HTERT RPE-1 (cell line): ENCODE measurements around the gene CFAP97D2.
"Not testable (repeated sequence)": the region's sequence is repeated elsewhere in the genome, so short reads cannot be mapped to it uniquely, and the experiment has no call there.

Source experiments
- in situ Hi-C: fragments of 300-500 bp; cut with MboI; formaldehyde crosslinking; loops from 4 replicates; pipeline ENCODE4 v1.14.3; 2020; ENCODE audit warnings: low sequenced_read_pairs

Gene CFAP97D2

GRCh38 chr13:114234266-114234644 lies 55.2 kb downstream of the CFAP97D2 start:
- in situ Hi-C loops: no loop called here

GRCh38 chr13:114234645-114235421 lies 55.8 kb downstream of the CFAP97D2 start, which contains the start of gene CDC16:
Gene CDC16 (plus strand): TSS chr13:114234897. CDS start chr13:114235085, 188 bp downstream.
- in situ Hi-C loops: no loop called here

- in situ Hi-C loops: no loop called here
These were observed 56.6 kb downstream of the CFAP97D2 start for GRCh38 chr13:114235697-114236096.

- in situ Hi-C loops: no loop called here
These were observed 57.2 kb downstream of the CFAP97D2 start for GRCh38 chr13:114236227-114236626.

GRCh38 chr13:114237415-114238112 lies 58.5 kb downstream of the CFAP97D2 start:
- in situ Hi-C loops: no loop called here

GRCh38 chr13:114241918-114242317 lies 62.9 kb downstream of the CFAP97D2 start:
- in situ Hi-C loops: no loop called here

GRCh38 chr13:114243971-114244370 lies 64.9 kb downstream of the CFAP97D2 start:
- in situ Hi-C loops: no loop called here

- in situ Hi-C loops: no loop called here
These were observed 65.6 kb downstream of the CFAP97D2 start for GRCh38 chr13:114244637-114245036.

GRCh38 chr13:114248011-114248410 lies 69.0 kb downstream of the CFAP97D2 start:
- in situ Hi-C loops: no loop called here

- in situ Hi-C loops: no loop called here
These were observed 70.0 kb downstream of the CFAP97D2 start for GRCh38 chr13:114249077-114249476.

GRCh38 chr13:114251639-114252440 lies 72.8 kb downstream of the CFAP97D2 start:
- in situ Hi-C loops: not testable (repeated sequence)

- in situ Hi-C loops: no loop called here
These were observed 77.5 kb downstream of the CFAP97D2 start for GRCh38 chr13:114256547-114256946.

GRCh38 chr13:114257014-114257413 lies 78.0 kb downstream of the CFAP97D2 start:
- in situ Hi-C loops: no loop called here

- in situ Hi-C loops: no loop called here
These were observed 79.5 kb downstream of the CFAP97D2 start for GRCh38 chr13:114258589-114258988.

- in situ Hi-C loops: no loop called here
These were observed 80.3 kb downstream of the CFAP97D2 start for GRCh38 chr13:114259374-114259773.

- in situ Hi-C loops: no loop called here
These were observed 80.9 kb downstream of the CFAP97D2 start for GRCh38 chr13:114259974-114260373.

- in situ Hi-C loops: no loop called here
These were observed 81.8 kb downstream of the CFAP97D2 start for GRCh38 chr13:114260814-114261213.

- in situ Hi-C loops: no loop called here
These were observed 82.4 kb downstream of the CFAP97D2 start for GRCh38 chr13:114261328-114261965.

GRCh38 chr13:114263578-114263977 lies 84.5 kb downstream of the CFAP97D2 start:
- in situ Hi-C loops: no loop called here

GRCh38 chr13:114264313-114264712 lies 85.3 kb downstream of the CFAP97D2 start:
- in situ Hi-C loops: not testable (repeated sequence)
